Cerebellar cortex (tissue), 1 donor: ENCODE data around the gene OR51B2.
"Not testable (repeated sequence)": the region's sequence is repeated elsewhere in the genome, so short reads cannot be mapped to it uniquely, and the experiment has no call there.

Source experiments
- DNase-seq: peaks from one replicate; pipeline ENCODE4 v3.0.0-alpha.2; 2015; ENCODE audit warnings: low spot score

OR51B2 gene

GRCh38 chr11:5313326-5314023 lies 10.6 kb downstream of the OR51B2 start:
- not testable (repeated sequence) for DNase-seq

DNA sequence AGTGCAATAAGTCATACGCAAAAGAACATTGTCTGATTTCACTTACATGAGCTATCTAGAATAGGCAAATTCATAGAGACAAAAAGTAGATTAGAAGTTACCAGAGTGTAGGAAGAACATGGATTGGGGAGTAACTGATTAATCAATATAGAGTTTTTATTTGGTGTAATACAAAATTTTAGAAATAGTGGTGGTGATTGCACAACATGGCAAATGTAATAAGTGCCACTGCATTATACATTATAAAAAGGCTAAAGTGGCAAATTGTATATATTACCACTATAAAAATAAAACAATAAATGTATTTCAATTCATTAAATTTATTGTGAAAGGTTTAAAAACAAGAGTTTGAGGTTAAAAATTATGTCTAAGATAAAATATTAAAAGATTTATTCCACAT lies 13.7 kb downstream of the OR51B2 start:
- no peak for DNase-seq

- no peak for DNase-seq
Observed at GRCh38 chr11:5307256-5308019, 16.7 kb downstream of the OR51B2 start.

DNA sequence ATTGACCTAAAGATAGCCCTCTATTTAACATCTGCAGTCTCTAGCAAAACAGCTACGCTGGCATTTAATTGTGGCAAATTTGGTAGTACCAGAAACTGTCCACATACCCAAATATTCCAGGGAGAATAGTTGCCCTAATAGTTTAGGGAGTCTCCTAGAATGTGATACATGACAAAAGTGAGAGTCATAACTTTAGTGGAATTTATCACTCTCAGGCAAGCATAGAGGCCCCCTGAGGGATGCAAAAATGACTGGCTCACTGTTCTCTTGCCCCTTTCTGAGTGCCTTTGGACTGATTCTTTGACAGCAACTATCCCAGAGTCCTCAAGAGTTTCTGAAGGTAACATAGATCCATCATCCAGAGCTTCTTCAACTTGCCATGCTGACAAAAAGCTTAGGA lies 20.1 kb downstream of the OR51B2 start:
- no peak for DNase-seq

DNA sequence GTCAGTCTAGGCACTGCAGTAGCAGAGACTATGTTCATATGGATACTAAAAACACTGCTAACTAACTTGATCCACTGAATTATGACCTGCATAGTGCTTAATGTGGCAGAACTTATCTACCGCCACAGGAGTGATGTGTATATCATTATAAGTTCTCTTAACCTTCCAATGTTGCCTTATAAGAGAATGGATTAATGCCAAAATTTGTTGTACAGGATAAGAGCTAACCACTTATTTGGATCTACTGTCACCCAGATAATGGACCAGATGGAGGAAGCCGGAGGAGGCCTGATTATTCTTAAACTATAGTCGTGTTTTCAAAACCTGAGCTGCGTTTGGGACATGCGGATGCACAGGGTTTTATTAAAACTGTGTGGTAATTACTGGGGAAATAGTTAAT lies 20.5 kb downstream of the OR51B2 start:
- peak; percentile 39 for DNase-seq

DNA sequence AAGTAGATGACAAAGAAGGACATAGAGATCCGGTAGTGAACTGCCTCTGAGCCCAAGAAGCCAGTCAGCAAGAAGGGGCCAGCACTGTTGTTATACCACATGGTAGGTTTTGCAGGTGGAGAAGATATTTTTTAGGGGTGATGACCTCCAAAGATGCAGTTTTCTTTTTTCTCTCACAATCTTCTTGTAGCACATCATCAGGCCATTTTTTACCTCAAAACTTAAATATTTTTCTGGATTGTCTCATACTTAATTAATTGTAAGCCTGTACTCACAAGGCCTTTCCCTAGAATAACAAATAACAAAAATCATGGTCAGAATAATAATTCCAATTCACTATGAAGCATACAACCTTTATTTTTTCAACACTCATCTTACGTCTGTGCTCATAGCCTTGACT lies 22.3 kb downstream of the OR51B2 start, which contains the start of gene OR51B4:
Gene OR51B4, minus strand, starts transcription at position 101 of the 400 bp plus-strand sequence. Its CDS starts 0 bp downstream, at position 101.
- DNase-seq: no peak

GRCh38 chr11:5300251-5300650 lies 23.8 kb downstream of the OR51B2 start:
- DNase-seq: no peak

GRCh38 chr11:5298451-5298850 lies 25.6 kb downstream of the OR51B2 start:
- no peak for DNase-seq

- no peak for DNase-seq
Observed at GRCh38 chr11:5297721-5298323, 26.3 kb downstream of the OR51B2 start.

DNA sequence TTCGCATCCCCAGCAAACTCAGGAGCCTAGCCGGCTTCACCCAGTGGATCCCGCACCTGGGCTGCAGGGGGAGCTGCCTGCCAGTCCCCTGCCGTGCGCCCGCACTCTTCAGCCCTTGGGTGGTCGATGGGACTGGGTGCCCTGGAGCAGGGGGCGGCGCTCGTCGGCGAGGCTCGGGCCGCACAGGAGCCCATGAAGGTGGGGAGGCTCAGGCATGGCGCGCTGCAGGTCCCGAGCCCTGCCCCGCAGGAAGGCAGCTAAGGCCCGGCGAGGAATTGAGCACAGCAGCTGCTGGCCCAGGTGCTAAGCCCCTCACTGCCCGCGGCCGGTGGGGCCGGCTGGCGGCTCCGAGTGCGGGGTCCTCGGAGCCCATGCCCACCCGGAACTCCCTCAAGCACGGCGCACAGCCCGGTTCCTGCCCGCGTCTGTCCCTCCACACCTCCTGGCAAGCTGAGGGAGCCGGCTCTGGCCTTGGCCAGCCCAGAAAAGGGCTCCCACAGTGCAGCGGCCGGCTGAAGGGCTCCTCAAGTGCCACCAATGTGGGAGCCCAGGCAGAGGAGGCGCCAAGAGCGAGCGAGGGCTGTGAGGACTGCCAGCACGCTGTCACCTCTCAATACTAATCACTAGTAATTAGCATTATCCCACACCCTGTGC lies 29.6 kb downstream of the OR51B2 start:
- DNase-seq: not testable (repeated sequence)

- no peak for DNase-seq
Observed at GRCh38 chr11:5293028-5293427, 31.1 kb downstream of the OR51B2 start.

GRCh38 chr11:5291207-5291838 lies 32.8 kb downstream of the OR51B2 start:
- peak; percentile 15 for DNase-seq

DNA sequence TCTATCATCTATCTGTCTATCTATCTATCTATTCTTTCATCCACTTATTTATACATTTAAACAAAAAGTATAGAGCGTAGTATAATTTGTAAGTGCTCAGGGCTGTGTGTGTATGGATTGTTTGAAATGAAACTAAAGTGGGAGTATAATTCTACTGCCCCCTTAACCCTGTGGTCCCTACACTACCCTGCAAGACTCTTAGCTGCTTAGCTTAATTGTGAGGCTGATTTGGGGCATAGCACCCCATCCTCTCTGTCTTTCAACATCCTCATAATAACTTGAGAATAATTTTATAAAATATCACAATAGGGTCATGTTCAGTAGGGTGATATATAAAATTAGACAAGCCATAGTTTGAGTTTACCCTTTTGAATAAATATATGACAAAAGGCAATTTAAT lies 34.0 kb downstream of the OR51B2 start:
- DNase-seq: no peak

DNA sequence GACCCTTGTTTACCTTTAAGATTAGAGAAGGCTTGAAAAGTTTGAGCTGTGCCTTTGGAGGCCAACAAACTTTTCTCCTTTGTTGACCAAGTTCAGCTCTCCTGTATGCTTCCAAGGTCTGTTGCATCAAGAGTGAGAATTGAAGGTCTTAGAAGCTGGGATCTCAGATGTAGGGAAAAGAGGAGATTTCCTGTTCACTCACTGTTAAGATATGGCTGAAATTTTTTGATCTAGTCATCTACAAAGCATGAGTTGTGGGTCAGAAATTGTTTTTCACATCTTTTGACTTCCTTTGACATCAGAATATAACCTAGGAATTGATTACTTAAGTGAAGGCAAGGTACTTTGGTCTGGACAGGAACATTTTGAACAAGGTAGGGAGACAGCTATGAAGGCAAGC lies 34.4 kb downstream of the OR51B2 start:
- no peak for DNase-seq

- DNase-seq: no peak
Observed at GRCh38 chr11:5288906-5289550, 35.1 kb downstream of the OR51B2 start.

GRCh38 chr11:5288108-5288905 lies 35.8 kb downstream of the OR51B2 start:
- DNase-seq: no peak

GRCh38 chr11:5286901-5287300 lies 37.2 kb downstream of the OR51B2 start:
- DNase-seq: no peak

GRCh38 chr11:5286351-5286750 lies 37.7 kb downstream of the OR51B2 start:
- no peak for DNase-seq

DNA sequence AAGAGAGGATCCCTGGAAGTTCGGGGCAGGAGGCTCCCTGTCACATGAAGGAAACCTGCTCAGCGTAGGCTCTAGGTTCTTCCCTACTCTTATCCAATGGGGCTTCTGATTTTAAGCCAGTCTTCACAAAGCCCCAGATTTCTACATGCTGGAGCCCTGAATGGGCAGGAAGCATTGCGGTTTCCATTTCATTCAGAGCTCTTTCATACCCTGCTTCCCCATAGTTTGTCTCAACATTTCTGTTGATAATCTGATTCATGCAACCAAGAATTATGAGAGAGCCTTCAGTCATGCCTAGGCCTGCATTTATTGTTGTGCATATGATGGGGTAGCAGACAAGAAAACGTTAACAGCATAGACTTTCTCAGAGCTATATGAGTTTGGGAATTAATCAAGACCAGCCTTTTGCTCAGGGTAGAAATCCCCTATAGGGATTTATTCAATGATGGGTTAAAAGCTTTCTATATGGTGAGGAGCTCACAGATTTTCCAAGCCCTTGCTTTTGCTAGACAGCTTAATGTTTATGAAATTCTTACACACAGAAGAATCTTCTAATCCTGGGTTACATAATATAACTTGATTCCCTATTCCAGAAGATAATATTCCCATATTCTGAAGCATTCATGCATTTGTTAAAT lies 38.3 kb downstream of the OR51B2 start:
- no peak for DNase-seq

DNA sequence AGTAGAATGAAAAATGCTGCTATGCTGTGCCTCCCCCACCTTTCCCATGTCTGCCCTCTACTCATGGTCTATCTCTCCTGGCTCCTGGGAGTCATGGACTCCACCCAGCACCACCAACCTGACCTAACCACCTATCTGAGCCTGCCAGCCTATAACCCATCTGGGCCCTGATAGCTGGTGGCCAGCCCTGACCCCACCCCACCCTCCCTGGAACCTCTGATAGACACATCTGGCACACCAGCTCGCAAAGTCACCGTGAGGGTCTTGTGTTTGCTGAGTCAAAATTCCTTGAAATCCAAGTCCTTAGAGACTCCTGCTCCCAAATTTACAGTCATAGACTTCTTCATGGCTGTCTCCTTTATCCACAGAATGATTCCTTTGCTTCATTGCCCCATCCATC lies 39.5 kb downstream of the OR51B2 start:
- DNase-seq: no peak
